ENCODE results near the gene CFAP54. TPM values are rescaled to one million over a fixed set of nuclear protein-coding genes. Genes with fewer than 3 reads are reported as not detected.

Gene CFAP54
- polyA plus RNA-seq, 1 of the 3 experiments (the other 2 are of a cell fraction), result 0.87 TPM

DNA sequence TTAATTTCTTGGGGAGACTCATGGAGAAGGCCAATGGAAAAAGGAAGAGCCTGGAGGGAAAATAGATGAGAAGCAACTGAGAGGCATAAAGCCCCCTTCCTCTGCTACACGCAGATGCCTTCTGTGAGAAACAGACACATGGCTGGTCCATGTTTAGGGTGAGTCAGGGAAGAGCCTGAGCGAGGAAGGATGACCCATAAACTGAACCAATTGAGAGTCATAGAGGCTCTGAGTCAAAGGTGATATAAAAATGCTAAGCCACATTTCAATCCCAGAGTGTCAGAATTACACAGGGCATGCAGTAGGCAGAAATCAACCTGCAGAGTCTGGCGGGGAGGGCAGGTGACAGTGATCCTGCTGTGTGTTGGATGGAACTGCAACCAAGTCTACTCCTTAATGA, 387.6 kb downstream of the CFAP54 start:
- WGBS (ENCODE audit: low lambda C conversion rate), result 48% methylated on average over 3 of the region's 3 CpGs
- Histone ChIP-seq H4K20me1 (ENCODE audit: insufficient read depth) (no peaks in the 10 kb centered on the region), H3K4me3 (ENCODE audit: low read depth in 2 of 2, low read length in 1 of 2) (no peak overlapping the region), H3F3A (replicated peaks; ENCODE audit: insufficient read depth) (no peaks in the 10 kb centered on the region), H3K4me1 (ENCODE audit: control insufficient read depth in 1 of 2, insufficient read depth in 2 of 2, low read depth in 1 of 2, low read length in 1 of 2) (peaks cover 0 to 4% of the 10 kb centered on the region in 2 experiments; a peak in 1 of 4 replicates), H3K9me2 (no peaks in the 10 kb centered on the region), H3K27ac (ENCODE audit: low read depth in 2 of 2, low read length in 1 of 2) (no peak overlapping the region), H3K27me3 (ENCODE audit: insufficient read depth) (no peaks in the 10 kb centered on the region), H3K9ac (no peak overlapping the region), H3K4me2 (no peak overlapping the region), H3K9me3 (no peaks in the 10 kb centered on the region), H3K79me2 (ENCODE audit: insufficient read depth) (no peaks in the 10 kb centered on the region), H3K36me3 (replicated peaks in 1 of 2; ENCODE audit: control insufficient read depth in 1 of 2, insufficient read depth in 2 of 2, low read length in 1 of 2) (no peaks in the 10 kb centered on the region), H2AFZ (ENCODE audit: low read depth) (no peak overlapping the region; the same call in 1 of the 2 replicates)
- no peak for DNase-seq
- CTCF ChIA-PET, result no interaction called here
- POLR2A ChIA-PET, result no interaction called here
- TF ChIP-seq EZH2phosphoT487 (IDR thresholded peaks at IDR 0.05; ENCODE audit: borderline replicate concordance, low read depth) (no peak), REST (IDR thresholded peaks at IDR 0.05; ENCODE audit: low read depth, low read length) (no peak), RXRA (IDR thresholded peaks at IDR 0.05; ENCODE audit: borderline replicate concordance, low read depth) (no peak), EP300 (IDR thresholded peaks at IDR 0.05; ENCODE audit: borderline replicate concordance in 1 of 2, low read depth in 1 of 2, low read length in 1 of 2) (no peak), SMC3 (IDR thresholded peaks at IDR 0.05; ENCODE audit: low read depth, low read length) (no peak), TAF1 (IDR thresholded peaks at IDR 0.05; ENCODE audit: borderline replicate concordance, low read depth, low read length) (no peak), FOXM1 (IDR thresholded peaks at IDR 0.05; ENCODE audit: low read depth) (no peak), NFIC (IDR thresholded peaks at IDR 0.05; ENCODE audit: borderline replicate concordance) (no peak), FOXJ3 (CRISPR knock-in tag; IDR thresholded peaks at IDR 0.05) (no peak), TEAD4 (IDR thresholded peaks at IDR 0.05; ENCODE audit: borderline replicate concordance, insufficient read depth) (no peak), RFX5 (IDR thresholded peaks at IDR 0.05; ENCODE audit: low read length) (no peak), JUND (IDR thresholded peaks at IDR 0.05) (no peak)

DNA sequence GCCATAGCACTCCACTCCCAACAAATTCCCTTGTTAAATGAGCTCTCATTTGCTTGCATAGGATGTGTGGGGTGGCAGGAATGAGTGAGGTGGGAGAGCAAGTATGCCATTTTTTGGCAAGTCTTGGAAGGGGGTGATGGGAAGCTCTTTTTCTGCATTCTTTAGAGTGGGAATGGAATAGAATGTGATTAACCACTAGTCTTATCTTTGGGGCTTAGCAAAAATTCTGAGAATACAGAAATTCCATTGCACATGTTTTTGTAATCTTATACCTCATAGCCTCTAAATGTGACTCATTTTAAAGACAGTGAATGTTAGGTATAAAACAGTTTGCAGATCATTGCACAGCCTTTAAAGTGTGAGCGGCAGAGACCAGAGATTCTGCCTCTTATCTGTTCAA, 389.3 kb downstream of the CFAP54 start:
- Histone ChIP-seq H3F3A (replicated peaks; ENCODE audit: insufficient read depth) (no peaks in the 10 kb centered on the region), H3K79me2 (ENCODE audit: insufficient read depth) (no peaks in the 10 kb centered on the region), H3K4me2 (peak overlapping the region; percentile 29; the same call in 1 of the 2 replicates), H3K27me3 (ENCODE audit: insufficient read depth) (no peaks in the 10 kb centered on the region), H3K9ac (no peak overlapping the region), H4K20me1 (ENCODE audit: insufficient read depth) (no peaks in the 10 kb centered on the region), H3K9me2 (no peaks in the 10 kb centered on the region), H3K9me3 (no peaks in the 10 kb centered on the region), H2AFZ (ENCODE audit: low read depth) (no peak overlapping the region), H3K4me3 (ENCODE audit: low read depth in 2 of 2, low read length in 1 of 2) (no peak overlapping the region), H3K36me3 (replicated peaks in 1 of 2; ENCODE audit: control insufficient read depth in 1 of 2, insufficient read depth in 2 of 2, low read length in 1 of 2) (no peaks in the 10 kb centered on the region), H3K27ac (ENCODE audit: low read depth in 2 of 2, low read length in 1 of 2) (peak overlapping the region in 1 of 2 experiments; percentile 39; a peak in 2 of 4 replicates), H3K4me1 (ENCODE audit: control insufficient read depth in 1 of 2, insufficient read depth in 2 of 2, low read depth in 1 of 2, low read length in 1 of 2) (peaks cover 0 to 4% of the 10 kb centered on the region in 2 experiments; a peak in 1 of 4 replicates)
- WGBS (ENCODE audit: low lambda C conversion rate), result 73% methylated on average over 1 of the region's 1 CpG
- no peak for DNase-seq
- CTCF ChIA-PET, result no interaction called here
- POLR2A ChIA-PET, result no interaction called here
- TF ChIP-seq FOSL2 (IDR thresholded peaks at IDR 0.05; ENCODE audit: borderline replicate concordance, low read depth) (peak; percentile 72), YY1 (IDR thresholded peaks at IDR 0.05; ENCODE audit: low read depth) (no peak), RFX5 (IDR thresholded peaks at IDR 0.05; ENCODE audit: low read length) (no peak), JUND (IDR thresholded peaks at IDR 0.05) (peak; percentile 62; the same call in 1 of the 2 replicates), MAX (IDR thresholded peaks at IDR 0.05; ENCODE audit: low read depth) (peak; percentile 39; the same call in 1 of the 2 replicates), SMC3 (IDR thresholded peaks at IDR 0.05; ENCODE audit: low read depth, low read length) (no peak), MXI1 (IDR thresholded peaks at IDR 0.05; ENCODE audit: low read depth, low read length) (no peak), FOXJ3 (CRISPR knock-in tag; IDR thresholded peaks at IDR 0.05) (no peak), NFIC (IDR thresholded peaks at IDR 0.05; ENCODE audit: borderline replicate concordance) (peak; percentile 71), EZH2phosphoT487 (IDR thresholded peaks at IDR 0.05; ENCODE audit: borderline replicate concordance, low read depth) (no peak), SIN3A (IDR thresholded peaks at IDR 0.05; ENCODE audit: borderline replicate concordance, low read depth, low read length) (no peak), TCF12 (IDR thresholded peaks at IDR 0.05) (peak; percentile 70), TEAD4 (IDR thresholded peaks at IDR 0.05; ENCODE audit: borderline replicate concordance, insufficient read depth) (peak; percentile 52; the same call in 1 of the 2 replicates), GABPA (IDR thresholded peaks at IDR 0.05; ENCODE audit: low read depth) (no peak), EP300 (IDR thresholded peaks at IDR 0.05; ENCODE audit: borderline replicate concordance in 1 of 2, low read depth in 1 of 2, low read length in 1 of 2) (peak in 1 of 2 experiments; percentile 67; a peak in 1 of 4 replicates)
- TF ChIP-seq, protein P1, sequence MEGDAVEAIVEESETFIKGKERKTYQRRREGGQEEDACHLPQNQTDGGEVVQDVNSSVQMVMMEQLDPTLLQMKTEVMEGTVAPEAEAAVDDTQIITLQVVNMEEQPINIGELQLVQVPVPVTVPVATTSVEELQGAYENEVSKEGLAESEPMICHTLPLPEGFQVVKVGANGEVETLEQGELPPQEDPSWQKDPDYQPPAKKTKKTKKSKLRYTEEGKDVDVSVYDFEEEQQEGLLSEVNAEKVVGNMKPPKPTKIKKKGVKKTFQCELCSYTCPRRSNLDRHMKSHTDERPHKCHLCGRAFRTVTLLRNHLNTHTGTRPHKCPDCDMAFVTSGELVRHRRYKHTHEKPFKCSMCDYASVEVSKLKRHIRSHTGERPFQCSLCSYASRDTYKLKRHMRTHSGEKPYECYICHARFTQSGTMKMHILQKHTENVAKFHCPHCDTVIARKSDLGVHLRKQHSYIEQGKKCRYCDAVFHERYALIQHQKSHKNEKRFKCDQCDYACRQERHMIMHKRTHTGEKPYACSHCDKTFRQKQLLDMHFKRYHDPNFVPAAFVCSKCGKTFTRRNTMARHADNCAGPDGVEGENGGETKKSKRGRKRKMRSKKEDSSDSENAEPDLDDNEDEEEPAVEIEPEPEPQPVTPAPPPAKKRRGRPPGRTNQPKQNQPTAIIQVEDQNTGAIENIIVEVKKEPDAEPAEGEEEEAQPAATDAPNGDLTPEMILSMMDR (IDR thresholded peaks at IDR 0.05), result no peak
- TF ChIP-seq, protein P2, sequence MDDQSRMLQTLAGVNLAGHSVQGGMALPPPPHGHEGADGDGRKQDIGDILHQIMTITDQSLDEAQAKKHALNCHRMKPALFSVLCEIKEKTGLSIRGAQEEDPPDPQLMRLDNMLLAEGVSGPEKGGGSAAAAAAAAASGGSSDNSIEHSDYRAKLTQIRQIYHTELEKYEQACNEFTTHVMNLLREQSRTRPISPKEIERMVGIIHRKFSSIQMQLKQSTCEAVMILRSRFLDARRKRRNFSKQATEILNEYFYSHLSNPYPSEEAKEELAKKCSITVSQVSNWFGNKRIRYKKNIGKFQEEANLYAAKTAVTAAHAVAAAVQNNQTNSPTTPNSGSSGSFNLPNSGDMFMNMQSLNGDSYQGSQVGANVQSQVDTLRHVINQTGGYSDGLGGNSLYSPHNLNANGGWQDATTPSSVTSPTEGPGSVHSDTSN (IDR thresholded peaks at IDR 0.05), result peak; percentile 6; the same call in 1 of the 2 replicates
